SK-N-SH treated with all-trans-retinoic acid at 6 μM for 48 hours (cell line): ENCODE data around the gene SLC26A1.

Experiments
- ATAC-seq: fragments of 200-7000 bp; cut with Tn5 transposase; 3 replicates; pipeline ENCODE4 v1.9.1; 2020; ENCODE audit warnings: mild to moderate bottlenecking, moderate library complexity
- ARNTL ChIP-seq: fragments of 450-650 bp; formaldehyde crosslinking; IDR thresholded peaks from 2 replicates; pipeline ENCODE4 v1.5.0; 2020; ENCODE audit warnings: low read depth, mild to moderate bottlenecking, moderate library complexity, borderline replicate concordance
- BACH2 ChIP-seq: fragments of 250-450 bp; sonication (Bioruptor Pico); IDR thresholded peaks from 2 replicates; pipeline ENCODE4 v1.9.0; 2021; ENCODE audit warnings: mild to moderate bottlenecking, borderline replicate concordance
- CSDC2 ChIP-seq: fragments of 250-450 bp; sonication (Bioruptor Pico); IDR thresholded peaks from 2 replicates; pipeline ENCODE4 v1.5.0; 2020; ENCODE audit warnings: mild to moderate bottlenecking, moderate library complexity
- ESRRG ChIP-seq: fragments of 250-450 bp; sonication (Bioruptor Pico); IDR thresholded peaks from 2 replicates; pipeline ENCODE4 v1.6.1; 2021; ENCODE audit warnings: mild to moderate bottlenecking
- GLIS3 ChIP-seq: fragments of 250-450 bp; sonication (Bioruptor Pico); IDR thresholded peaks from 2 replicates; pipeline ENCODE4 v1.5.0; 2020; ENCODE audit warnings: mild to moderate bottlenecking, moderate library complexity
- PPARA ChIP-seq: fragments of 250-450 bp; sonication (Bioruptor Pico); IDR thresholded peaks from 2 replicates; pipeline ENCODE4 v1.5.0; 2020; ENCODE audit warnings: mild to moderate bottlenecking, borderline replicate concordance
- RARB ChIP-seq: fragments of 250-450 bp; sonication (Bioruptor Pico); IDR thresholded peaks from 2 replicates; pipeline ENCODE4 v1.8.0; 2021; ENCODE audit warnings: mild to moderate bottlenecking, moderate library complexity
- SNAI2 ChIP-seq: fragments of 250-450 bp; sonication (Bioruptor Pico); IDR thresholded peaks from 2 replicates; pipeline ENCODE4 v1.5.0; 2020; ENCODE audit warnings: mild to moderate bottlenecking, moderate library complexity
- TCF4 ChIP-seq: fragments of 250-450 bp; sonication (Bioruptor Pico); IDR thresholded peaks from 2 replicates; pipeline ENCODE4 v1.8.0; 2021; ENCODE audit warnings: mild to moderate bottlenecking, moderate library complexity, borderline replicate concordance
- ZC3H10 ChIP-seq: fragments of 250-450 bp; sonication (Bioruptor Pico); IDR thresholded peaks from 2 replicates; pipeline ENCODE4 v1.5.1; 2021; ENCODE audit warnings: mild to moderate bottlenecking, moderate library complexity
- ZFP30 ChIP-seq: fragments of 450-650 bp; formaldehyde crosslinking; IDR thresholded peaks from 2 replicates; pipeline ENCODE4 v1.5.0; 2022; ENCODE audit warnings: mild to moderate bottlenecking, moderate library complexity
- ZNF565 ChIP-seq: fragments of 450-650 bp; formaldehyde crosslinking; conservative IDR thresholded peaks from 2 replicates; pipeline ENCODE4 v1.5.0; 2020; ENCODE audit warnings: low read depth, mild to moderate bottlenecking, moderate library complexity
- ZNF70 ChIP-seq: fragments of 450-650 bp; formaldehyde crosslinking; IDR thresholded peaks from 2 replicates; pipeline ENCODE4 v1.5.0; 2020; ENCODE audit warnings: mild to moderate bottlenecking, moderate library complexity
- ZNF8 ChIP-seq: fragments of 450-650 bp; formaldehyde crosslinking; IDR thresholded peaks from 2 replicates; pipeline ENCODE4 v1.5.0; 2020; ENCODE audit warnings: mild to moderate bottlenecking, moderate library complexity
- TF ChIP-seq, protein P1 (sequence below): fragments of 250-450 bp; sonication (Bioruptor Pico); IDR thresholded peaks from 2 replicates; pipeline ENCODE4 v1.8.0; 2021; ENCODE audit warnings: low read depth, mild to moderate bottlenecking, moderate library complexity, borderline replicate concordance
- TF ChIP-seq, protein P2 (sequence below): fragments of 250-450 bp; sonication (Bioruptor Pico); IDR thresholded peaks from 2 replicates; pipeline ENCODE4 v1.8.0; 2020; ENCODE audit warnings: mild to moderate bottlenecking, moderate library complexity, borderline replicate concordance
- TF ChIP-seq, protein P3 (sequence below): fragments of 250-450 bp; sonication (Bioruptor Pico); IDR thresholded peaks from 2 replicates; pipeline ENCODE4 v1.5.1; 2020; ENCODE audit warnings: low read depth, mild to moderate bottlenecking, moderate library complexity
- TF ChIP-seq, protein P4 (sequence below): fragments of 250-450 bp; sonication (Bioruptor Pico); IDR thresholded peaks from 2 replicates; pipeline ENCODE4 v1.5.1; 2021; ENCODE audit warnings: mild to moderate bottlenecking, moderate library complexity

Gene SLC26A1

DNA sequence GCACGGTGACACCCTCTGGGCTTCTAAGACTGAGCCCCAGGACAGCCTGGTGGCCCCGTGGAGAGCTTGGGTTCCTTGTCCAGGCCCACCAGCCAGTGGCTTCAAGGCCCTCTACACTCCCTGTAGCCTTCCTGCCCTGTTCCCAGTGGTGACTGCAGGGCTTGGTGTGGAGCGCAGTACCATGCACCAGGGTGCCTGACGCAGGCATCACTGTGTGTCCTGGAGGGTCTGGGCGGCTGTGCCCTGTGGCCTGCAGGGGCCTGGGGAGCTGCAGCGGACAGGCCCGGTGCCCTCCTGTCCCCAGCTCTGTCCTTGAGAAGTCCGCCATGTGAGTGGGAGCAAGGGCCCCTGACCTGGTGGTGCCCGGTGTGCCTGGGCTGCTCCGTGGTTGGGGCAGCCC lies 22.5 kb upstream of the SLC26A1 start:
- no peak for TF ChIP-seq ZNF70 (CRISPR knock-in tag)
- TF ChIP-seq TCF4 (CRISPR knock-in tag), result no peak
- TF ChIP-seq, all 23 proteins: peak for 0
- ATAC-seq, result no peak

DNA sequence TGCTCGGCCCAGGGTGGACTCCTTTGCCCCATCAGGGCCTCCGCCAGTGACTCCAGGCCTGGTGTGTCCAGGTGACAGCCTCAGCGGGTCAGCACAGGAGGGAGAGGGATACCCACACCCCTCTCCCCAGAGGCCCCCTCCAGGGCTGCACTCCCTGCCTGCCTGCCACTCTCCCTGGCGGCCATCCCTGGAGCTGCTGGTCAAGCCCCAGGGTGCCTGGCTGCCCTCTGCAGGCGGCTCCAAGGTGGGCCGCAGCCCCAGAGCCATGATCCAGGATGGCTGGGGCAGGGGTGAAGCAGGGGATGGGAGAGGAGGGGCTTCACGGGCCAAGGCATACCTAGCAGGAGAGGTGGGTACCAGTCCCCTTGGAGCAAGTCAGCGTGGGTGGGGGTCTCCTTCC lies 22.0 kb upstream of the SLC26A1 start:
- no peak for ATAC-seq
- TF ChIP-seq, protein P1, sequence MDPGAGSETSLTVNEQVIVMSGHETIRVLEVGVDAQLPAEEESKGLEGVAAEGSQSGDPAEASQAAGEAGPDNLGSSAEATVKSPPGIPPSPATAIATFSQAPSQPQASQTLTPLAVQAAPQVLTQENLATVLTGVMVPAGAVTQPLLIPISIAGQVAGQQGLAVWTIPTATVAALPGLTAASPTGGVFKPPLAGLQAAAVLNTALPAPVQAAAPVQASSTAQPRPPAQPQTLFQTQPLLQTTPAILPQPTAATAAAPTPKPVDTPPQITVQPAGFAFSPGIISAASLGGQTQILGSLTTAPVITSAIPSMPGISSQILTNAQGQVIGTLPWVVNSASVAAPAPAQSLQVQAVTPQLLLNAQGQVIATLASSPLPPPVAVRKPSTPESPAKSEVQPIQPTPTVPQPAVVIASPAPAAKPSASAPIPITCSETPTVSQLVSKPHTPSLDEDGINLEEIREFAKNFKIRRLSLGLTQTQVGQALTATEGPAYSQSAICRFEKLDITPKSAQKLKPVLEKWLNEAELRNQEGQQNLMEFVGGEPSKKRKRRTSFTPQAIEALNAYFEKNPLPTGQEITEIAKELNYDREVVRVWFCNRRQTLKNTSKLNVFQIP (CRISPR knock-in tag), result no peak
- TF ChIP-seq ARNTL (CRISPR knock-in tag) (no peak), ZNF565 (CRISPR knock-in tag) (no peak), CSDC2 (CRISPR knock-in tag) (no peak), SNAI2 (CRISPR knock-in tag) (no peak), BACH2 (CRISPR knock-in tag) (no peak), ZNF70 (CRISPR knock-in tag) (no peak), ZFP30 (CRISPR knock-in tag) (no peak), RARB (CRISPR knock-in tag) (no peak), ESRRG (CRISPR knock-in tag) (no peak), PPARA (no peak), ZNF8 (CRISPR knock-in tag) (no peak), GLIS3 (no peak), ZC3H10 (no peak)
- TF ChIP-seq, protein P2, sequence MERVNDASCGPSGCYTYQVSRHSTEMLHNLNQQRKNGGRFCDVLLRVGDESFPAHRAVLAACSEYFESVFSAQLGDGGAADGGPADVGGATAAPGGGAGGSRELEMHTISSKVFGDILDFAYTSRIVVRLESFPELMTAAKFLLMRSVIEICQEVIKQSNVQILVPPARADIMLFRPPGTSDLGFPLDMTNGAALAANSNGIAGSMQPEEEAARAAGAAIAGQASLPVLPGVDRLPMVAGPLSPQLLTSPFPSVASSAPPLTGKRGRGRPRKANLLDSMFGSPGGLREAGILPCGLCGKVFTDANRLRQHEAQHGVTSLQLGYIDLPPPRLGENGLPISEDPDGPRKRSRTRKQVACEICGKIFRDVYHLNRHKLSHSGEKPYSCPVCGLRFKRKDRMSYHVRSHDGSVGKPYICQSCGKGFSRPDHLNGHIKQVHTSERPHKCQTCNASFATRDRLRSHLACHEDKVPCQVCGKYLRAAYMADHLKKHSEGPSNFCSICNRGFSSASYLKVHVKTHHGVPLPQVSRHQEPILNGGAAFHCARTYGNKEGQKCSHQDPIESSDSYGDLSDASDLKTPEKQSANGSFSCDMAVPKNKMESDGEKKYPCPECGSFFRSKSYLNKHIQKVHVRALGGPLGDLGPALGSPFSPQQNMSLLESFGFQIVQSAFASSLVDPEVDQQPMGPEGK (CRISPR knock-in tag), result no peak
- TF ChIP-seq, protein P3, sequence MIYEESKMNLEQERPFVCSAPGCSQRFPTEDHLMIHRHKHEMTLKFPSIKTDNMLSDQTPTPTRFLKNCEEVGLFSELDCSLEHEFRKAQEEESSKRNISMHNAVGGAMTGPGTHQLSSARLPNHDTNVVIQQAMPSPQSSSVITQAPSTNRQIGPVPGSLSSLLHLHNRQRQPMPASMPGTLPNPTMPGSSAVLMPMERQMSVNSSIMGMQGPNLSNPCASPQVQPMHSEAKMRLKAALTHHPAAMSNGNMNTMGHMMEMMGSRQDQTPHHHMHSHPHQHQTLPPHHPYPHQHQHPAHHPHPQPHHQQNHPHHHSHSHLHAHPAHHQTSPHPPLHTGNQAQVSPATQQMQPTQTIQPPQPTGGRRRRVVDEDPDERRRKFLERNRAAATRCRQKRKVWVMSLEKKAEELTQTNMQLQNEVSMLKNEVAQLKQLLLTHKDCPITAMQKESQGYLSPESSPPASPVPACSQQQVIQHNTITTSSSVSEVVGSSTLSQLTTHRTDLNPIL (CRISPR knock-in tag), result no peak

DNA sequence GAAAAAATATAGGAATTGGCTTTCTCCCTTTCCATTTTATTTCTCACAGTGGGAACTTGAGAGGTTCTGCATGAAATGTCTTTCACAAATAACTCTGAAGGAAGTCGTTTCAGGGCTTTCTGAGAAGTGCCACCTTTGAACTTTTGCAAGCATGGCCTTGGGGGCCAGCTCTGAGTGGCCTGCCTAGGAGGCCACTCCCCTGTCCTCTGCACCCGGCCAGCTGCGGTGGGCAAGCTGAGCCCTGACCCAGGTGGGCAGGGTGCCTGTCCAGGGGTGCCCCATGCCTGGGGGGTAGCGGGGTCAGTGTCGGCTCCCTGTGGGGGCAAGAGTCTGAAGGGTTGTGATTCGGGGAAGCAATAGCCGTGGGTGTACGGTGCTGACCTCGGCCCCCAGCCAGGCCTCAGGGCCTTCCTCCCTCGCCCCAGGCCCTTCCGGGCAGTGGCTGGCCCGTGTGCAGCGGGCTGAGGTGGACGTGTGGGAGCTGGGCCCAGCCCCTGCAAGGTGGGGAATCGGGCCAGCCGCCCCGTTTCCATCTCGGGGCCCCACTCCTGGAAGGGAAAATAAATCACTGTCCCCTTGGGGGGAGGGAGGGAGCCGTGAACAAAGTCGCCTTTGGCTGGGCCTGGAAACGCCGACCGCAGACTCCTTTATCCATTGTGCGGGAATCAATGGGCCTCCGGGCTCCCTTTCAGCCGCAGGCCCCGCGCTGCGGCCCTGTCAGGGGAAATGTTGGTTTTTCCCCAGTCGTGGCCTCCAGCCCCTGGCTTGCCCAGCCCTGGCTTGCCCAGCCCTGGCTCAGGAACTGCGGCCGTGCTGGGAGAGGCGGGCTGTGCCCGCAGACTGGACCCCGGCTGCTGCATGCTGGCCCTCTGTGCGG lies 21.3 kb upstream of the SLC26A1 start:
- ATAC-seq, result no peak

DNA sequence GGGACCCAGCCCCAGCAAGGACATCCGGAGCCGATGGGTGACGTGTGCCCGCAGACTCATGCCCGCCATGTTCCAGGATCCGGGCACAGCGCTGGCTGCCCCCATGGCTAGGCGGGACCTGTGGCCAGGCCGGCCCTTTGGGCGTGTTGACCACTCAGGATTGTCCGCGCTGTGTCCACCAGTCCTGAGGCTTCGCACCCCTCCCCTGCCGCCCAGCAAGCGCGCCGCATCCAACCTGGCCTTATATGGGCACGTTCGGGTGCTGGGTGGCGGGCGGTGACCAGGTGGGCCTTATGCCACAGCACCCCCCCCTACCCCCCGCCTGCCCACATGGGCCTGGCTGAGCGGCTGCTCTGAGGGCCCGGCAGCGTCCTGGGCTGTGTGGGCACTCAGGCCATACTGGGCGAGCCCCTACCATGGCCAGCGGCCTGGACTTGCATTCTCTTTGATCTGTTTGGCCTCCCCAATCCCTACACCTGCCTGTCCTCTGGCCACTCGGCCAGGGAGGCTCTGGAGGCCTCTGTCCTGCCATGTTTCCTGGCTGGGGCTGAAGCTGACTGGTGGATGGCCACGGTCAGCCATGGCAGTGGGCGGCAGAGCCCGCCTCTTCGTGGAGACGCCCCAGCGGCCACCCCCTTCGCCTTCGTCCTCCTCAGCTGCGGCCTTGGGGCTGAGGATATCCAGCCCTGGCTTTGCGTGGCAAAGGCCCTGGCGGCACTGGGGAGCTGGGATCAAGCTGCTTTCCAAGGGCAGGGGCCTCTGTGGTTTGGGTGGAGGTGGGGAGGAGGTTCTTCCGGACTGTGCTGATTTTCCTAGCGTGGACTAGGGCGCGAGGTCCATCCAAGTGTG lies 20.2 kb upstream of the SLC26A1 start:
- TF ChIP-seq BACH2 (CRISPR knock-in tag) (no peak), ESRRG (CRISPR knock-in tag) (no peak), ZFP30 (CRISPR knock-in tag) (no peak), CSDC2 (CRISPR knock-in tag) (no peak), GLIS3 (no peak)
- TF ChIP-seq, protein P4, sequence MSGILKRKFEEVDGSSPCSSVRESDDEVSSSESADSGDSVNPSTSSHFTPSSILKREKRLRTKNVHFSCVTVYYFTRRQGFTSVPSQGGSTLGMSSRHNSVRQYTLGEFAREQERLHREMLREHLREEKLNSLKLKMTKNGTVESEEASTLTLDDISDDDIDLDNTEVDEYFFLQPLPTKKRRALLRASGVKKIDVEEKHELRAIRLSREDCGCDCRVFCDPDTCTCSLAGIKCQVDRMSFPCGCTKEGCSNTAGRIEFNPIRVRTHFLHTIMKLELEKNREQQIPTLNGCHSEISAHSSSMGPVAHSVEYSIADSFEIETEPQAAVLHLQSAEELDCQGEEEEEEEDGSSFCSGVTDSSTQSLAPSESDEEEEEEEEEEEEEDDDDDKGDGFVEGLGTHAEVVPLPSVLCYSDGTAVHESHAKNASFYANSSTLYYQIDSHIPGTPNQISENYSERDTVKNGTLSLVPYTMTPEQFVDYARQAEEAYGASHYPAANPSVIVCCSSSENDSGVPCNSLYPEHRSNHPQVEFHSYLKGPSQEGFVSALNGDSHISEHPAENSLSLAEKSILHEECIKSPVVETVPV (CRISPR knock-in tag), result no peak
- TF ChIP-seq, protein P3 (CRISPR knock-in tag), result no peak
- TF ChIP-seq, all 23 proteins: peak for 0
- no peak for ATAC-seq

More for the DNA sequence above, 21.3 kb upstream of the SLC26A1 start:
- TF ChIP-seq ZNF70 (CRISPR knock-in tag), result no peak
- no peak for TF ChIP-seq PPARA
